HepG2 (cell line): ENCODE data around the gene CA10. TPM values are rescaled to one million over a fixed set of nuclear protein-coding genes. Genes with fewer than 3 reads are reported as not detected.

Source experiments
- ATAC-seq: fragments of 200-7000 bp; cut with Tn5 transposase; 3 replicates; pipeline ENCODE4 v1.9.1; 2020; ENCODE audit warnings: mild to moderate bottlenecking, moderate library complexity
- BruUV-seq: library from RNA; stranded (reverse); fragments of 400-500 nt; replicated peaks from 2 replicates; lab custom pipeline; 2021; lab: Mats Ljungman, UMichigan
- CTCF ChIA-PET: fragments of 300-600 bp; formaldehyde crosslinking; extraction: SDS; loops from one replicate; lab custom pipeline; 2021; ENCODE audit warnings: low total read pairs, inconsistent platforms, low intra/inter-chr PET ratio; lab: Yijun Ruan, JAX
- POLR2A ChIA-PET: fragments of 350-600 bp; sonication (Branson Sonifier 250); formaldehyde crosslinking; loops from one replicate; lab custom pipeline; 2020; ENCODE audit warnings: antibody characterized with exemption, inconsistent platforms; lab: Yijun Ruan, JAX
- DNase-seq: peaks from one replicate; pipeline ENCODE4 v3.0.0-alpha.2; 2015; ENCODE audit warnings: low spot score
- FAIRE-seq: peaks from 3 replicates; lab custom pipeline; 2011; peaks lifted over from hg19 to GRCh38; lab: Jason Lieb, UNC
- H2AFZ ChIP-seq: one replicate; pipeline ENCODE4 v1.6.1; 2011; ENCODE audit warnings: low read length, inconsistent platforms
- H3K27ac ChIP-seq: fragments of 300-600 bp; 3 replicates; pipeline ENCODE4 v1.8.0; 2011; ENCODE audit warnings: mixed run types, mild to moderate bottlenecking, mixed read lengths, low read length, inconsistent platforms; ENCODE audit not compliant: insufficient read depth; ENCODE audit errors: extremely low read length
- H3K27me3 ChIP-seq, 2 experiments: fragments of 200-600 bp in 1 of 2; 2 replicates in 1 of 2; 3 replicates in 1 of 2; pipeline versions ENCODE4 v1.6.0 to v1.8.0; 2011; ENCODE audit warnings: low read length in 2 of 2, mild to moderate bottlenecking in 2 of 2, moderate library complexity in 2 of 2, inconsistent platforms in 1 of 2; ENCODE audit not compliant: insufficient read depth in 2 of 2, control insufficient read depth in 1 of 2
- H3K36me3 ChIP-seq, 2 experiments: fragments of 200-600 bp in 1 of 2; replicated peaks in 1 of 2; 2 replicates in 1 of 2; 3 replicates in 1 of 2; pipeline versions ENCODE4 v1.5.1 to v1.8.0; 2011; ENCODE audit warnings: low read length in 2 of 2, inconsistent platforms in 1 of 2; ENCODE audit not compliant: insufficient read depth in 2 of 2, control insufficient read depth in 1 of 2
- H3K4me1 ChIP-seq: 2 replicates; pipeline ENCODE4 v1.5.1; 2012; ENCODE audit warnings: low read length, inconsistent platforms; ENCODE audit not compliant: insufficient read depth
- H3K4me2 ChIP-seq: 2 replicates; pipeline ENCODE4 v1.6.0; 2011; ENCODE audit warnings: low read depth, low read length, inconsistent platforms
- H3K4me3 ChIP-seq, 3 experiments: fragments of 200-600 bp in 1 of 3; sonication (generic), shearing (Covaris generic) in 1 of 3; replicated peaks in 1 of 3; 2 replicates each; pipeline ENCODE4 v1.5.1; 2011 to 2016; ENCODE audit warnings: low read length in 3 of 3, inconsistent platforms in 2 of 3, low read depth in 2 of 3, mild to moderate bottlenecking in 2 of 3, control low read depth in 1 of 3, mixed read lengths in 1 of 3; ENCODE audit not compliant: insufficient read depth in 1 of 3
- H3K79me2 ChIP-seq: one replicate; pipeline ENCODE4 v1.6.1; 2011; ENCODE audit warnings: low read length, inconsistent platforms; ENCODE audit not compliant: insufficient read depth
- H3K9ac ChIP-seq: 2 replicates; pipeline ENCODE4 v1.6.0; 2011; ENCODE audit warnings: mild to moderate bottlenecking, low read depth, low read length, inconsistent platforms; ENCODE audit not compliant: insufficient read depth
- H3K9me3 ChIP-seq: 2 replicates; pipeline ENCODE4 v1.5.1; 2012; ENCODE audit warnings: mild to moderate bottlenecking, low read length
- H4K20me1 ChIP-seq: 2 replicates; pipeline ENCODE4 v1.6.0; 2011; ENCODE audit warnings: inconsistent platforms, mild to moderate bottlenecking, low read length, moderate library complexity; ENCODE audit not compliant: insufficient read depth
- POLR2A ChIP-seq, 2 experiments: IDR thresholded peaks; 2 replicates each; pipeline ENCODE4 v1.6.1; 2011; ENCODE audit warnings: low read depth in 2 of 2, low read length in 2 of 2, mild to moderate bottlenecking in 1 of 2, moderate library complexity in 1 of 2; ENCODE audit not compliant: insufficient read depth in 1 of 2
- PTBP1 ChIP-seq: fragments of 200-400 bp; formaldehyde crosslinking; IDR thresholded peaks from 2 replicates; pipeline ENCODE4 v1.6.1; 2018; ENCODE audit warnings: low read length, low read depth; ENCODE audit not compliant: poor library complexity, severe bottlenecking
- TARDBP ChIP-seq: sonication (generic); formaldehyde crosslinking; IDR thresholded peaks from 2 replicates; pipeline ENCODE4 v1.8.0; 2022; ENCODE audit warnings: mild to moderate bottlenecking, missing genetic modification reagents
- USF2 ChIP-seq, 2 experiments: sonication (generic) in 1 of 2; formaldehyde crosslinking in 1 of 2; IDR thresholded peaks; 2 replicates each; pipeline versions ENCODE4 v1.5.1 to v1.6.1; 2011 to 2020; ENCODE audit warnings: borderline replicate concordance in 1 of 2, low read depth in 1 of 2, low read length in 1 of 2, mild to moderate bottlenecking in 1 of 2, missing genetic modification reagents in 1 of 2, moderate library complexity in 1 of 2
- ZNF468 ChIP-seq: sonication (generic); formaldehyde crosslinking; IDR thresholded peaks from 2 replicates; pipeline ENCODE4 v1.8.0; 2022; ENCODE audit warnings: mild to moderate bottlenecking, moderate library complexity, missing genetic modification reagents
- ZNF570 ChIP-seq: sonication (generic); formaldehyde crosslinking; IDR thresholded peaks from 2 replicates; pipeline ENCODE4 v1.4.0; 2020; ENCODE audit warnings: mild to moderate bottlenecking, missing genetic modification reagents, borderline replicate concordance
- ZZZ3 ChIP-seq: sonication (generic); formaldehyde crosslinking; IDR thresholded peaks from 2 replicates; pipeline ENCODE4 v1.4.0; 2020; ENCODE audit warnings: missing genetic modification reagents, mild to moderate bottlenecking, borderline replicate concordance
- WGBS: methylation state at CpG from one replicate; pipeline ENCODE4 v1.1.6; 2017; ENCODE audit warnings: low lambda C conversion rate; 5-methylcytosine and 5-hydroxymethylcytosine counted together
- in situ Hi-C: cut with HindIII; loops from 2 replicates; pipeline ENCODE4 v1.10.0; 2017; ENCODE audit warnings: low pct_unique_long_range_greater_than_20kb; ENCODE audit not compliant: extremely low pct_ligation_motif_present
- intact Hi-C: fragments of 100-400 bp; cut with micrococcal nuclease; formaldehyde crosslinking; loops from one replicate; pipeline ENCODE4 v1.10.0; 2022; ENCODE audit not compliant: unreplicated experiment
- polyA plus RNA-seq, 8 experiments: library from polyadenylated mRNA; depleted of rRNA in 3 of 8; stranded (reverse) in 7 of 8; unstranded in 1 of 8; fragments of >200 nt; fragmentation: Illumina TruSeq in 4 of 8; extraction: Trizol in 4 of 8; gene quantifications; 2 replicates each; pipeline versions ENCODE4 v1.2.1 to v1.2.3, GENCODE V29; 2011 to 2016; ENCODE audit warnings: low read depth in 4 of 8, missing spikeins in 1 of 8, mixed read lengths in 1 of 8; ENCODE audit not compliant: insufficient read depth in 1 of 8
- total RNA-seq, 5 experiments: library from RNA; depleted of rRNA; stranded (reverse); fragments of >200 nt; fragmentation: Illumina TruSeq; extraction: Trizol; gene quantifications; 2 replicates each; pipeline ENCODE4 v1.2.3, GENCODE V29; 2016; ENCODE audit warnings: low read depth in 1 of 5
- TF ChIP-seq, protein P1 (sequence below): sonication (generic); formaldehyde crosslinking; IDR thresholded peaks from 2 replicates; pipeline ENCODE4 v1.5.0; 2020; ENCODE audit warnings: mild to moderate bottlenecking, missing genetic modification reagents, borderline replicate concordance

CA10 gene
- total and polyA plus RNA-seq, 2 of the 13 experiments (the other 11 are each of a cell fraction or from before 2014, with no cell fraction given) = not detected

DNA sequence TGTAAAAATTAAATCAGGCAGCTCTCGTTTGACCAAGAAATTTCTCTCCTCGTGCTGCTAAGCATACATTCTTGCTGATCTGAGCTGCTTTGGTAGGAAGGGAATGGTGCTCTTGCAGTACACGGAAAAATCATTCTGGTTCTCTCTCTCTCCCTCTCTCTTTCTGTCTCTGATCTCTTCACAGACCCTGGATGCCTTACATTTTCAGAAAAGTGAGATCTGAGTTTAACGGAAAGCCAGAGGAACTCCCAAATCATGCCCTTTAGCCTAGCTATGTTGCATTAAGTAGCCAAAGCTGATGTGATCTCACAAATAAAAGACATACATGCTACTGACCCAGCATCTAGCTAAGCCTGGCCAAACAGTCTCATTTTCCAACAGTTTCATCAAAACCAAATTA is 4.0 kb downstream of the CA10 start:
- in situ Hi-C loops (no loop called here), intact Hi-C loops (no loop called here)
- H3K9ac ChIP-seq = no peak overlapping the region
- ATAC-seq = no peak
- WGBS = 22% methylated on average over 4 of the region's 4 CpGs
- no peak for FAIRE-seq
- no peak overlapping the region for H2AFZ ChIP-seq
- H3K79me2 ChIP-seq = no peaks in the 10 kb centered on the region
- no peaks in the 10 kb centered on the region for H4K20me1 ChIP-seq
- no peak overlapping the region for H3K27ac ChIP-seq
- H3K4me1 ChIP-seq = no peaks in the 10 kb centered on the region
- no peak overlapping the region for H3K4me2 ChIP-seq
- ChIA-PET CTCF (no interaction called here), POLR2A (no interaction called here)
- H3K4me3 ChIP-seq = no peak overlapping the region
- no peaks in the 10 kb centered on the region for H3K9me3 ChIP-seq
- TF ChIP-seq PTBP1 (no peak), ZZZ3 (CRISPR knock-in tag) (no peak), USF2 (IDR thresholded peaks at IDR 0.05; ENCODE audit: low read depth, low read length) (no peak), USF2 (CRISPR knock-in tag; IDR thresholded peaks at IDR 0.05; ENCODE audit: borderline replicate concordance) (no peak), TARDBP (CRISPR knock-in tag) (no peak), ZNF468 (CRISPR knock-in tag) (no peak), ZNF570 (CRISPR knock-in tag) (no peak), POLR2A (IDR thresholded peaks at IDR 0.05; ENCODE audit: insufficient read depth in 1 of 2, low read depth in 2 of 2, low read length in 2 of 2) (no peak)
- TF ChIP-seq, protein P1, sequence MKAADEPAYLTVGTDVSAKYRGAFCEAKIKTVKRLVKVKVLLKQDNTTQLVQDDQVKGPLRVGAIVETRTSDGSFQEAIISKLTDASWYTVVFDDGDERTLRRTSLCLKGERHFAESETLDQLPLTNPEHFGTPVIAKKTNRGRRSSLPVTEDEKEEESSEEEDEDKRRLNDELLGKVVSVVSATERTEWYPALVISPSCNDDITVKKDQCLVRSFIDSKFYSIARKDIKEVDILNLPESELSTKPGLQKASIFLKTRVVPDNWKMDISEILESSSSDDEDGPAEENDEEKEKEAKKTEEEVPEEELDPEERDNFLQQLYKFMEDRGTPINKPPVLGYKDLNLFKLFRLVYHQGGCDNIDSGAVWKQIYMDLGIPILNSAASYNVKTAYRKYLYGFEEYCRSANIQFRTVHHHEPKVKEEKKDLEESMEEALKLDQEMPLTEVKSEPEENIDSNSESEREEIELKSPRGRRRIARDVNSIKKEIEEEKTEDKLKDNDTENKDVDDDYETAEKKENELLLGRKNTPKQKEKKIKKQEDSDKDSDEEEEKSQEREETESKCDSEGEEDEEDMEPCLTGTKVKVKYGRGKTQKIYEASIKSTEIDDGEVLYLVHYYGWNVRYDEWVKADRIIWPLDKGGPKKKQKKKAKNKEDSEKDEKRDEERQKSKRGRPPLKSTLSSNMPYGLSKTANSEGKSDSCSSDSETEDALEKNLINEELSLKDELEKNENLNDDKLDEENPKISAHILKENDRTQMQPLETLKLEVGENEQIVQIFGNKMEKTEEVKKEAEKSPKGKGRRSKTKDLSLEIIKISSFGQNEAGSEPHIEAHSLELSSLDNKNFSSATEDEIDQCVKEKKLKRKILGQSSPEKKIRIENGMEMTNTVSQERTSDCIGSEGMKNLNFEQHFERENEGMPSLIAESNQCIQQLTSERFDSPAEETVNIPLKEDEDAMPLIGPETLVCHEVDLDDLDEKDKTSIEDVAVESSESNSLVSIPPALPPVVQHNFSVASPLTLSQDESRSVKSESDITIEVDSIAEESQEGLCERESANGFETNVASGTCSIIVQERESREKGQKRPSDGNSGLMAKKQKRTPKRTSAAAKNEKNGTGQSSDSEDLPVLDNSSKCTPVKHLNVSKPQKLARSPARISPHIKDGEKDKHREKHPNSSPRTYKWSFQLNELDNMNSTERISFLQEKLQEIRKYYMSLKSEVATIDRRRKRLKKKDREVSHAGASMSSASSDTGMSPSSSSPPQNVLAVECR (CRISPR knock-in tag) = no peak
- H3K27me3 ChIP-seq = no peaks in the 10 kb centered on the region
- no TSS peak for BruUV-seq
- DNase-seq = no peak
- no peaks in the 10 kb centered on the region for H3K36me3 ChIP-seq
